DND-41 (cell line): Measurements from ENCODE around the gene BLID.

ENCODE experiments used
- ATAC-seq: fragments of 200-7000 bp; cut with Tn5 transposase; 3 replicates; pipeline ENCODE4 v1.9.1; 2021; ENCODE audit warnings: low read depth; ENCODE audit not compliant: insufficient read depth
- DNase-seq: peaks from one replicate; pipeline ENCODE4 v3.0.0-alpha.2; 2020
- H2AFZ ChIP-seq: 2 replicates; pipeline ENCODE4 v1.6.0; 2012; ENCODE audit warnings: low read depth, low read length
- H3K27ac ChIP-seq: 2 replicates; pipeline ENCODE4 v1.5.1; 2012; ENCODE audit warnings: low read length, inconsistent platforms
- H3K27me3 ChIP-seq: fragments of 200-600 bp; sonication (generic); 2 replicates; pipeline ENCODE4 v1.6.0; 2012; ENCODE audit warnings: low read length, mild to moderate bottlenecking, inconsistent platforms; ENCODE audit not compliant: insufficient read depth, poor library complexity
- H3K36me3 ChIP-seq: 2 replicates; pipeline ENCODE4 v1.5.1; 2012; ENCODE audit warnings: low read length, inconsistent platforms; ENCODE audit not compliant: insufficient read depth
- H3K4me1 ChIP-seq: 2 replicates; pipeline ENCODE4 v1.5.1; 2012; ENCODE audit warnings: mild to moderate bottlenecking, low read length; ENCODE audit not compliant: insufficient read depth
- H3K4me2 ChIP-seq: 2 replicates; pipeline ENCODE4 v1.6.0; 2012; ENCODE audit warnings: mild to moderate bottlenecking, moderate library complexity, low read length, inconsistent platforms; ENCODE audit not compliant: insufficient read depth
- H3K4me3 ChIP-seq, 2 experiments: fragments of 200-600 bp in 1 of 2; shearing (Covaris generic) in 1 of 2; 2 replicates each; pipeline ENCODE4 v1.5.1; 2012 to 2016; ENCODE audit warnings: inconsistent platforms in 2 of 2, low read length in 2 of 2, mild to moderate bottlenecking in 2 of 2, low read depth in 1 of 2, moderate library complexity in 1 of 2
- H3K79me2 ChIP-seq: 2 replicates; pipeline ENCODE4 v1.6.0; 2012; ENCODE audit warnings: low read length, inconsistent platforms; ENCODE audit not compliant: insufficient read depth
- H3K9ac ChIP-seq: 2 replicates; pipeline ENCODE4 v1.6.0; 2012; ENCODE audit warnings: low read depth, mild to moderate bottlenecking, inconsistent platforms, low read length, moderate library complexity
- H3K9me3 ChIP-seq: 2 replicates; pipeline ENCODE4 v1.5.1; 2012; ENCODE audit warnings: low read length, moderate library complexity, mild to moderate bottlenecking, inconsistent platforms; ENCODE audit not compliant: insufficient read depth, severe bottlenecking
- H4K20me1 ChIP-seq: 2 replicates; pipeline ENCODE4 v1.6.0; 2012; ENCODE audit warnings: low read length; ENCODE audit not compliant: insufficient read depth
- EZH2 ChIP-seq: IDR thresholded peaks from 3 replicates; pipeline ENCODE4 v1.6.1; 2012; ENCODE audit warnings: borderline replicate concordance, low read depth, mild to moderate bottlenecking, moderate library complexity, low read length, inconsistent platforms; ENCODE audit not compliant: severe bottlenecking
- TF ChIP-seq, protein P1 (sequence below): IDR thresholded peaks from 2 replicates; pipeline ENCODE4 v1.5.1; 2012; ENCODE audit warnings: borderline replicate concordance, low read length, moderate library complexity, mild to moderate bottlenecking; ENCODE audit not compliant: poor library complexity, severe bottlenecking; ENCODE audit errors: extremely low read depth

BLID gene

DNA sequence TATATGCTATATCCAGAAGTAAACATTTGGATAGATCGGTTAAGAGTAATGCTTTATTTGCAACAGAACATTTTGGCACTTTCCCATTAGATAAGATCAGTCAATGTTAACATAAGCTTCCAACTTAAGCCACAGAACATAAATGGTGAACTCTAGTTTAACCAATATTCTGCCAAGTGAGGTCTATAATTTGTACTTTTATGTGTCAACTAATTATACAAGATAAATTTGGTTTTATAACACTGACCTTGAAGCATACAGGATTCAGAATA is 23.5 kb upstream of the BLID start:
- no peaks in the 10 kb centered on the region for H3K4me1 ChIP-seq
- H3K4me2 ChIP-seq: no peak overlapping the region
- H3K27ac ChIP-seq: no peak overlapping the region
- peaks cover 11% of the 10 kb centered on the region for H3K27me3 ChIP-seq
- no peak for ATAC-seq
- H3K4me3 ChIP-seq: no peak overlapping the region
- H3K79me2 ChIP-seq: no peaks in the 10 kb centered on the region
- TF ChIP-seq, protein P1, sequence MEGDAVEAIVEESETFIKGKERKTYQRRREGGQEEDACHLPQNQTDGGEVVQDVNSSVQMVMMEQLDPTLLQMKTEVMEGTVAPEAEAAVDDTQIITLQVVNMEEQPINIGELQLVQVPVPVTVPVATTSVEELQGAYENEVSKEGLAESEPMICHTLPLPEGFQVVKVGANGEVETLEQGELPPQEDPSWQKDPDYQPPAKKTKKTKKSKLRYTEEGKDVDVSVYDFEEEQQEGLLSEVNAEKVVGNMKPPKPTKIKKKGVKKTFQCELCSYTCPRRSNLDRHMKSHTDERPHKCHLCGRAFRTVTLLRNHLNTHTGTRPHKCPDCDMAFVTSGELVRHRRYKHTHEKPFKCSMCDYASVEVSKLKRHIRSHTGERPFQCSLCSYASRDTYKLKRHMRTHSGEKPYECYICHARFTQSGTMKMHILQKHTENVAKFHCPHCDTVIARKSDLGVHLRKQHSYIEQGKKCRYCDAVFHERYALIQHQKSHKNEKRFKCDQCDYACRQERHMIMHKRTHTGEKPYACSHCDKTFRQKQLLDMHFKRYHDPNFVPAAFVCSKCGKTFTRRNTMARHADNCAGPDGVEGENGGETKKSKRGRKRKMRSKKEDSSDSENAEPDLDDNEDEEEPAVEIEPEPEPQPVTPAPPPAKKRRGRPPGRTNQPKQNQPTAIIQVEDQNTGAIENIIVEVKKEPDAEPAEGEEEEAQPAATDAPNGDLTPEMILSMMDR: no peak
- no peak for TF ChIP-seq EZH2
- H2AFZ ChIP-seq: no peak overlapping the region
- no peaks in the 10 kb centered on the region for H3K36me3 ChIP-seq
- no peak overlapping the region for H3K9ac ChIP-seq
- DNase-seq: no peak
- no peaks in the 10 kb centered on the region for H4K20me1 ChIP-seq
- H3K9me3 ChIP-seq: no peaks in the 10 kb centered on the region

- H2AFZ ChIP-seq: no peak overlapping the region
- H3K9ac ChIP-seq: no peak overlapping the region
- no peak overlapping the region for H3K27ac ChIP-seq
- H3K36me3 ChIP-seq: no peaks in the 10 kb centered on the region
- no peaks in the 10 kb centered on the region for H3K9me3 ChIP-seq
- DNase-seq (no peak), ATAC-seq (no peak)
- TF ChIP-seq, protein P1: no peak
- no peak for TF ChIP-seq EZH2
- peaks cover 11% of the 10 kb centered on the region for H3K27me3 ChIP-seq
- H3K4me2 ChIP-seq: no peak overlapping the region
- no peak overlapping the region for H3K4me3 ChIP-seq
- H4K20me1 ChIP-seq: no peaks in the 10 kb centered on the region
- no peaks in the 10 kb centered on the region for H3K79me2 ChIP-seq
- no peaks in the 10 kb centered on the region for H3K4me1 ChIP-seq
Observed at GRCh38 chr11:122138744-122139594, 23.0 kb upstream of the BLID start.

DNA sequence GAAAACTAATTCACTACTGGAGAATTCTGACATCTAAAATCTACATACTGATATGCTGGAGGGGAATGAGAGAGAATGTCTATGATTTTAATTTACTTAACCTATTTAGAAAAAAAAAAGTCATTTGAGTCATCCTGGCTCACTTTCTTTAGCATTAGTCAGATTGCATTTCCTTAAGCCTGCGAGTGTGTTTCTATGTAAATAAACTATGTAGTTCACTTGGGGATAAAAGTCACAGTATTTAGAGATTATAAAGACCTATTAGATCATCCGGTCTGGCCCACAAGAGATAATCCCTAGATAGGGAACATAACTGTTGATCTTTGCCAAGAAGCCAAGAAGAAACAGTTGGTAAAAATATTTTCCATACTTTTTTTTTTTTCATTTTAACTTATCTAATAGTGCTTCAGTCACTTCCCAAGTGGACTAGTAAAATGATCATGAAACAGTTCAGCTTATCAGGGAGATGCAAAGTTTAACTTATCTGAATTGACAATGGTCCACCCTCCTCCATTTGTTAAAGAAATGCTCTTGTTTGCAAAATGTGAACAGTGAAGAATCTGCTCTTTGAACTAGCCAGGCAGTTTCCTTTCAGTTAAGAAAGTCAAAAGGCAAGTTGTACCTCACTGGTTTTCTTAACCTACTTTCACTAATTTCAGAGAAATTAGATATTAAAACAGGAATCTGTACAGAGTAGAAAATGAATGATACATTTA is 21.2 kb upstream of the BLID start:
- no peak overlapping the region for H3K4me3 ChIP-seq
- H3K27me3 ChIP-seq: peaks cover 11% of the 10 kb centered on the region
- DNase-seq: no peak
- TF ChIP-seq, protein P1: no peak
- TF ChIP-seq EZH2: no peak
- no peak overlapping the region for H2AFZ ChIP-seq
- no peaks in the 10 kb centered on the region for H4K20me1 ChIP-seq
- no peak overlapping the region for H3K4me2 ChIP-seq
- H3K79me2 ChIP-seq: no peaks in the 10 kb centered on the region
- H3K9me3 ChIP-seq: no peaks in the 10 kb centered on the region
- H3K36me3 ChIP-seq: no peaks in the 10 kb centered on the region
- H3K27ac ChIP-seq: no peak overlapping the region
- no peaks in the 10 kb centered on the region for H3K4me1 ChIP-seq
- H3K9ac ChIP-seq: no peak overlapping the region
- ATAC-seq: no peak
